ENCODE data around the gene ABCC8.

The ABCC8 gene

DNA sequence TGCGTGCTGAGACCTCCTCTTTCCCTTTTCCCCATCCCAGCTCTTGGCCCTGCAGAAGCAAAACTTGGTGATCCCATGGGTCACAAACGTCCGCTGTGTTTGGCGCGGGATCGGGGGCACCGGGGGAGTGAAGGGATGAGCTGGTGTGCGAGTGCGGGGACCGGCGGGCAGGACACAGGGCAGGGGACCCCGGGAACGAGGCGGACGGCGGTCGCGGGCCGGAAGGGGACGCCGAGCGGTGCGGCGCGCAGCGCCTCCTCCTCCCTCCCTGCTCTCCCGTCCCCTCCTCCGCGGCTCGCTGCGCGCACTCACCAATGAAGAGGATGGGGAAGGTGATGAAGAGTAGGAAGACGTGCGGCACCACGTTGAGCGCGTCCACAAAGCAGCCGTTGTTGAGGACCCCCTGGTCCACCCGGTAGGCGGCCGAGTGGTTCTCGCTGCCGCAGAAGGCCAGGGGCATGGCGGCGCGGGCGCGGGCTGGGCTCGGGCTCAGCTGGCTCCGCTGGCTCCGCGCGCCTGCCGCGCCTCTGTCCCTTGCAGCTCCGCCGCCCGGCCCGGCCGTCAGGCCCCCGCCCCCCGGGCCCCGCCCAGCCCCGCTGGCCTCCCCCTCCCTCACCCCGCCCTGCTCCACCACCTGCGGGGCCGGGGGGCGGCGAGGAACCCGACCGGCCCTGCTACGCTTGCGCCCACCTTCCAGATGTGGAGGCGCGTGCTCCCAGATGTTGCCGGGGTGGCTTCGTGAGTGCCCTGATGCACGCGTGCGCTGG is at the start of gene ABCC8:
ABCC8 (minus strand) TSS at position 529 of the 767 bp plus-strand sequence; CDS start at position 460, 69 bp downstream.
- no peak for DNase-seq (ENCODE audit: low read depth in 2 of 2)

DNA sequence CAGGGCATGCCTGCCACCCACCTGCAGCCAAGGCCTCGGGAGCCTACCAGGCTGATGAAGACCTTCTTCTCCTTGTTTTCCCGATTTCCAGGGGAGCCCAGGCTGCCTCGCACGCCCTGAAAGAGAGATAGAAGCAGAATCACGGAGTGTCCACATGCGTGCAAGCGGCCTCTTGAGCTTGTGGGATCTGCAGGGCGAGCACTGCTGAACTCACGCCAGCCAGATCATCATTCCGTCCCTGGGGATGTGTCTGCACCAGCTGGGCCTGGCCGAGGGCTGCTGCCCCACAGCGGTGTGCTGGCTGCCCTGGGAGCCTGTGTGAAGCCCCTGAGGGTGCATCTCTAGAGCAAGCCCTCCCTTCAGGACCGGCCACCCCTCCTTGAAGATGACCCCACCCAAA is 49.7 kb upstream of the ABCC8 start:
- no peak for DNase-seq (ENCODE audit: low read depth in 2 of 2)

DNA sequence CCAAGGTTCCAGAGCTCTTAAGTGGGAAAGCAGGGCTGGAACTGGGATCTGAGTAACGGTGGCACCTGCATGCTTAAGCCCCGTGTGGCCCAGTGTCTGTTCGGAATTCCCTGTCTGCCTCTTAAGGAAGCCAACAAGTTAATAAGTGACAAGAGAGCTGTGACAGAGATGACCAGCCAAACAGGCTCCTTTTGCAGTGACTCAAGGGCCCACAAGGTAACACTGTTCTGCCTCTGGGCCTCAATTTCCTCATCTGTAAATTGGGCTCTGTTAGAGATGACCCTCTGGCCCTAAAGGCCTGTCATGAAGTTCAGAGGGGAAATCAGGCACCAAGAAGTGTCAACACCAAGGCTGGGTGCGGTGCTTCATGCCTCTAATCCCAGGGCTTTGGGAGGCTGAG is 48.9 kb upstream of the ABCC8 start:
- DNase-seq (ENCODE audit: low read depth in 2 of 2), result no peak

DNA sequence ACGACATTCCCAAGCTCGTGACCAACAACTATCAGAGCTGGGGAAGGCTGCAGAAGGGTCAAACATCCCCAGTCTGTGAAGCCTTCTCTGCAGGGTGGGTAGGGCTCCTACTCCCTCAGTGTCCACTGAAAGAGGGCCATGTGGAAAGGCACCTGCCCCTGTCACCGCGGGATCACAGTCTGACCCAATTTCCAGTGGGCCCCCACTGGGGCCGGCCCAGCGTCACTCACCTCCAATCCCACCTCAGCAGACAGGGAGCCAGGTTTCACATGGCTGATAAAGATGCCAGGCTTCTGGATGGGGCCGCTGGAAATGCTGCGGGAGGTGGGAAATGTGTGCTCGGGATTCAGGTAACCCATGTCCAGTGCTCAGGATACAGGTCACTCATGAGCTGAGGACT is 47.6 kb upstream of the ABCC8 start:
- DNase-seq (ENCODE audit: low read depth in 2 of 2), result no peak

DNA sequence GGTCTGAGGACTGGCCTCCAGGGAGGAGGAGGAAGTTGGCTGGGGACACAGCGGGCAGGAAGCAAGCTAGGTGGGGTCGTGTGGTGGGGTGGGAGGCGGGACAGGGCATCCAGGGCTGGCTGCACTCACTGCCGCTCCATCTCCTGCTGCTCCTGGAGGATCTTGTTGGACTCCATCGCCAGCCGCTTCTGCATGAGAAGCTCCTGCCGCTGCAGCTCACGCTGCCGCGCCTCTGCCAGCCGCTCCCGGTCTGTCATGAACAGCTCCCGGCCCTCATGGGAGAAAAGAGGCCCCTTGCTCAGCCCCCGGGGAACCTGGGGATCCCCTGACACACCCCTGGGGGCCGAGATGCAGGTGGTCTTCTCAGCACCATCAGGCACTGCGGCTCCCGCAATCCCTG is 46.0 kb upstream of the ABCC8 start:
- no peak for DNase-seq (ENCODE audit: low read depth in 2 of 2)

DNA sequence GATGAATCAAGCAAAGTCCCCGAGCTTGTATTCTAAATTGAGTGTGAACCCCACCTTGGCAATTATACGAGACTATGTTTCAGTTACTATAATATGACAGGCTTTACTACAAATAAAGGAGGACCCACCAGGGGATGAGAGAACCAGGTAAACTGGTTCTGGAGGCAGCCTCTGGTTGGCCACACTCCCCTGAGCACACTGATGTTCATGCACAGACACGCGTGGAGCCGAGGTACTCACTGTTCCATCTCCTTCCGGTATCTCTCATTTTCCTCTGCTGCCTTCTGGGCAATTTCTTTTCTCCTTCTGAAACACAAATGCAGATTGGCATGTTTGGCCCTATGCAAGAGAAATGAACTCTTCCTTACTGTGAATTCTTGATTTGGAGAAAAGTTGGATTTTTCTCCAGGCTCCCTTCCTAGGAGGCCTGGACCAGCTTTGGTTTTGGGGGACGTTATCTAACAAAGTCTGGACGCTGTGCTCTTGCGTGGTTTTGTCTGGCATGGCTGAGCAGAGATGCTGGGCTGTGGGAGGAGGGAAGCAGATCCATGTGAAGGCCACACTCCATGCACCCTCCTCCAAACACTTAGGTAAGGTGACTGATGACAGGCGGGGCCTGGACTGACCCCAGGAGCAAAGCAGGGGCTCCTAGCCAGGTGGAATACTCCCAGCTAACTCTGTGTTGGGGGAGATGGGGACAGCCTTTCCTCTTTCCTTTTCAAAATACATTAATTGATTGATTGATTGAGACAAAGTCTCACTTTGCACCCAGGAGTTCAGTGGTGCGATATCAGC is 44.7 kb upstream of the ABCC8 start:
- DNase-seq (ENCODE audit: low read depth in 2 of 2), result no peak

DNA sequence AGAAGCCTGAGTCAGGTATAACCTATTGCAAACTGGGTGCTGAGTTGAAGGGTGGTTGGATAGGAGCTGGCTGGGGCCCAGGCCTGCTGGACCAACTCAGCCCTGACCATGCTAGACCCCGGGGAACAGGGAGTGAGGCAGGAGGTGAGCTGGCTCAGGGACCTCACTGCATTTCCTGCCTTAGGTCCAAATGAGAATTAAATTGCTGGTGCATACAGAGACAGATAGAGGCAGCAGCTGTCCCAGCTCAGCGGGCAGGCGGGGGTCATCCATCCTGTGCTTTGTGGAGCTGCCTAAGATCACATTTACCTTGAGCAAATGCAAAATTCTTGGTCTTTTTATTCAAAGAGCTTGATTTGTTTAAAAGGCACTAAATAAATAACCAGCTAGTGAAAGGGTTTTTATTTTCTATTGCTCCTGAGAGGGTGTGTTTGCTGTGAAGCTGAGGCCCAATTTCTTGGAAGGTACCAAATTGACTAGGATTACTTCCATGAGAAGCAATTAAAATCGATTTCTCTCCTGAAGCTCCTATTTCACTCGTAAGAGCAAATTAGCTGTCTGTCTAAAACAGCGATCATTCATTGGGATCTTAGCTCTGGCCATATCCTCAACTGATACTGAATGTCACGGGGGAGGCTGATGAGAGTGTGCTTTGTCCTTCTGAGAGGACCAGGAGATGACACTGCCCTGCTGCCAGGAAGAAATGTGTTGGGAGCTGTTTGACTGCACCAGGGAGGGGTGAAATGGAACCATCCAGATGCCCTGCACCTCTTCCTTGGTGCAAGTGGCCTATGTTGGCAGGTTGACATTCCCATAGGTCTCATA is 42.6 kb upstream of the ABCC8 start:
- DNase-seq (ENCODE audit: low read depth in 2 of 2), result no peak

DNA sequence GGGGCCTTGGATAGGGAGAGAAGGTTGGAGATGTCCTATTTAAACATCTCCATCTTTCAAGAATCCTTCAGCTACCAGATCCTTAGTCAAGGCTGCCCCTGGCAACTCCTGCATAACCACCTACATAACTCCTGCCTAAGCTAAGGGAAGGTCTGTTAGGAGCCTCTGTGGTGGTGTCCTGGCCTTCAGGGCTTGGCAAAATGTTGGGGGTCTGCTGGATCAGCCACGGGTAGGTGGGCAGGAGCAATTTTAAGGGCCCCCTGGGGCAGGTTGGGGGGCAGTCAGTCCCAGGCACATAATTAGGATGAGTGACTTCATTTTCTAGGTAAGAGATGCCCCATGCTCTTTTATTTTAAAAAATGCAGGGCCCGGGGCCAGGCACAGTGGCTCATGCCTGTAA is 41.7 kb upstream of the ABCC8 start:
- DNase-seq (ENCODE audit: low read depth in 2 of 2), result no peak

DNA sequence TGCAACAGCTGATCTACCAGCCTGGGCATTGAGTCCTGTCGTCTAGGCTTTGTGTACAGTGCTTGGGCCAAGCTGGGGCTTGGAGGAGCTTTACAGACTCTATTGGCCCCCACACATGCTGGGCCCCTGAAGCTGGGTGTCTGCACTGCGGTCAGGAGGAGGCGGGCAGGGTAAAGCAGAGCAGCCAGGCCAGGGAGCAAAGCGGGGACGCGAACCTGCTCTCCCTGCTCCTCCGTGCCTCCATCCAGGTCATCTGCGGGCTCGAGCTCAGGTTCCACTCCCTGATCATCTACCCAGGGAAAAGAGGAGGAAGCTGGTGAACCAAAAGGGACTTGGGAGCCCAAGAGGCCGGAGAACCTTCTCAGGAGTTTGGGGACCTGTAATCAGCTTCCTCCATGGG is 40.5 kb upstream of the ABCC8 start:
- no peak for DNase-seq (ENCODE audit: low read depth in 2 of 2)

DNA sequence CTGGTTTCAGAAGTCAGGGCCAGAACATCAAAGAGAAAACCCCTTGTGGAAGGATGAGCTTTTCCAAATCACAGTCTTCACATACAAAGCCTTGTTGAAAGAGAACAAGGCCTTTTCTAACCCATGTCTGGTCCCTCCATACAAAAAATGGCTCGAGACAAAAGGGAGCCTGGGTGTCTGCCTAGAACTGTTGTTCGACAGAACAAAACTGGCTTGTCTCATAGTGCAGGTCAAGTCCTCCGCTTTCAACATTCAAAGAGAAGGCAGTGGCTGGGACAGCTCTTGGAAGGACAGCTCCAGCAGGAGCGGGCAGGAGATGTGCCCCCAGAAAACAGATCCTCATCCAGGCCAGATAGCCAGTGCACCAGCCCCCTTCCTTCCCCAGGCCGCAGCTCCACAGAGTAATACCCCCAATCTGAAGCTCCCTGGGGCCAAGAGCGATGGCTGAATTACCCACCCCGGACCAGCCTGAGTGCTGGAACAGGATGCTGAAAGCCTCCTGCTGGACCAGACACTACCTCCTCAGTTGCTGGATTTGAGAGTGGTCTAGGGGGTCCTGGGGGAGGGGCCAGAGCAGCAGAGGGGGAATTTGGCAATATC is 40.0 kb upstream of the ABCC8 start:
- no peak for DNase-seq (ENCODE audit: low read depth in 2 of 2)

DNA sequence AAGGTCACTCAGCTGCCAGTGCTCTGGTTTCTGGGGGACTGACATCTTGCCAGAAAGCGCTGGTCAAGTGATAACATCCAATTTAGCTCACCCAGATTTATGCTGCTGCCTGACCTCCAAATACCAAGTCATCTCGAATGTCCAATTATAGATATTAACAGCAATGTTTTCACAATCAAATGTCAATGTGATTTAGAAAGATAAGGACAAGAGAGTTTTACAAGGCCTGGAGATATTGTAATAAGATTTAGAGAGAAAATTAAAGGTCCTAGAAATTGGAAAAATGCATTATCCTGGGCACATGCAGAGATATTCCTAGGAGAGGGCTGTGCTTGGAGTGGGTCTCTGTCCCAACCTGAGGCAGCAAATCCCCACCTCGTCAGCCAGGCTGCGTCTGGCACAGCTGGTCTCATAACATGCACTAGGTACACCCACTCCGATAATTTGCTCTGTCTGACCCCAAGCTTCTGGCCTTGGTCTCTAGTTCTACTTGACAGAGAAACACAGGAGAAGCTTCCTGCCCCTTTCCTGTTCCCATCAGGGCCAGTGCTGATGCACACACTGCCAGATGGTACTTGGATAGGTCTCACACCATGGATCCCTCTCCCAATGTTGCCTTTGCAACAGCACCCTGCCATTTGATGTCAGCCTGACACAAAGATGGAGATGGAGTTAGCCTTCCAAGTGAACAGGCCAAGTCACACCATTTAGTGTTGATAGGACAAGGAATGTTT is 39.0 kb upstream of the ABCC8 start:
- no peak for DNase-seq (ENCODE audit: low read depth in 2 of 2)

DNA sequence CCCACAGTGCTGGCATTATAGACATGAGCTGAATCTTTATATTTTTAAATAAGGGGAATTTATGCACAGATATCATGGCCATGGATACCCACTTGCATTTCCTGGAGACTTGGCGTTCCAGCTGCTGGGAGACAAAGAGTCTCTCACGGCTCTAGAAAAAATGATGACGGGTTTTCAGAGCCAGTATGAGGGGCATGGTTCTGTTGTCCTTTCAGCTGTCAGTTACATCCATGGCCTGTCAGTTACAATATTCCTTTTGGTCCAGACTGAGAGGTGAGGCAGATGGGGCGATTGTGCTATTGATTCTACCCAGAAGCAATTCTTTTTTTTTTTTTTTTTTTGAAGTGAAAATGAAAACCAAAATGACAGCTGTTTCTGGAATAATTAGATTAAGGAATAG is 37.8 kb upstream of the ABCC8 start:
- no peak for DNase-seq (ENCODE audit: low read depth in 2 of 2)

DNA sequence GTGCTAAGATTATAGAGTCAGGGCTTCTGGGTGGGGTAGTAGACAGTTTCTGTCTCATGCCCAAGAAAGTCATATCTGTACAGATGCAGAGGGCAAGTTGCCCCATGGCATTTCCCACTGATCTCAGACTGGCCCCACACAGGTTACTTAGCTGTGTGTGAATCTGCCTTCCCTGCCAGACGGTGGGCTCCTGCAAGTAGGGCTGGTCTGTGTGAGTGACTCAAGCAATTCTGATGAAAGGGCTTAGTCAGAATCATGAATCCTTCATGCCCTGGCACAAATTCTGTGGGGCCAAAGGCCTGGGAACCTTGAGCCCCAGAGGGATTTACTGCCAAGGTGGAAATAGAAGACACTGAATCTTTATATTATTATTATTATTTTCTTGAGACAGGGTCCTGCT is 37.2 kb upstream of the ABCC8 start:
- no peak for DNase-seq (ENCODE audit: low read depth in 2 of 2)

DNA sequence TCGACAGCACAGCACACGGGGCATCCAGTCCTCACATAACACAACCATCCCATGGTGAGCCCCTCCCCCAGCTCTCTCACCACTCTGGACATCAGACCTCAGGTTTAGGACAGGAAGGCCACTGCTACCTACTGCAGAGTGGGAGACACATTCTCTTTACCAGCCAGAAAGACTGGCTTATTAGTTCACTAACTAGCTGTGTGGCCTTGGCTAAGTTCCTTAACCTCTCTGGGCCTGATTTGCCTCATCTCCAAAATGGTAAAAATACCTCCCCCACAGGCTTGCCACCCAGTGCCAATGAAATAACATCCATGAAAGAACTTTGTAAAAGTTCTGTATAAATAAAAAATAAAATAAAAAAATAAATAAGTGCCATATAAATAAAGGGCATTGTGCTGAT is 35.5 kb upstream of the ABCC8 start:
- DNase-seq (ENCODE audit: low read depth in 2 of 2), result no peak

DNA sequence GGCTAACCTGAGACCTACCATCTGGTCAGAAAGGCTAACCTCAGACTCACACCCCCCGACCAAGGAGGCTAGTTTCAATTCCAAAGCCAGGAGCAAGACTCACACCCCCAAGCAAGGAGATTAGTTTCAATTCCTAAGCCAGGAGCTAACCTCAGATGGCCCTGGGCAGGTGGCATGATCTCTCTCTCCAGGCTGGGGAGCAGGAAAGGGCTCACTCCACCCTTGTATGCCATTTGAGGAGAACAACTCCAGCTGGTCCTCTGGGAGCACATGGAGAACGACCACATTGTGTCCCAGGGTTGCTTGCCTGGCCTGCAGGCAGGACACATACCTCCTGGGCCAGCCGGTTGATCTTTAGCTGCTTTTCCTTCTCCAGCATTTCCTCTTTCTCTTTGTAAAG is 34.9 kb upstream of the ABCC8 start:
- no peak for DNase-seq (ENCODE audit: low read depth in 2 of 2)

DNA sequence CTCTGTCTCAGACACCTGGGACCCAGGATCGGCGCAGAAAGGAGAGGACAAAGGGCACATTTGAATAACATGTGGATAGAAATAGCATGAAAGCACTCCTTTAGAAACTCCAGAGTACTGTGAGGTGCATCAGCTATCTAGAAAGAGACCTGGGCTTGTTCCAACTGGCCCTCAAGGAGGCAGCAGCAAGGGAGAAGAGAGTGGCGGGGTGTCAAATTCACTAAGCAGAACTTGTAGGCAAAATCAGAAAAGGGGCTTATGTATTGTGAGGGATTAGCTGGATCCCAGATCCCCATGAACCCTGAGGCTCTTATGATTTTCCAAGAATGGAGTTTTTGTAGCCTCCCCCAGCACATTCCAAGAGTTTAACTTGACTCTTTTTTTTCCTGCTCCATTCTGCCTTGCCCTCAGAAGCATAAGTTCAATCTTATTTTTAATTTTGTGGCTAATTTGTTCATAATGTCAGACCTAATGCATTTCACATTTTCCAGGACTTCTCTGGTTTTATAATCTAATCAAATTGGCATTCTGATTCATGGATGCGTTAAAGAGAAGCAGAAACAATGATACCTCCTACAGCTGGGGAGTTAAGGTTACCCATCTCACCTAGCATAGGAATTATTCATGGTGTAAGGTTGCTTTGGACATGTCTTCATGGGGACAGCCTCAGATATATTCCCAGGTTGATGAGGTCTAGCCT is 34.0 kb upstream of the ABCC8 start:
- DNase-seq (ENCODE audit: low read depth in 2 of 2), result no peak

DNA sequence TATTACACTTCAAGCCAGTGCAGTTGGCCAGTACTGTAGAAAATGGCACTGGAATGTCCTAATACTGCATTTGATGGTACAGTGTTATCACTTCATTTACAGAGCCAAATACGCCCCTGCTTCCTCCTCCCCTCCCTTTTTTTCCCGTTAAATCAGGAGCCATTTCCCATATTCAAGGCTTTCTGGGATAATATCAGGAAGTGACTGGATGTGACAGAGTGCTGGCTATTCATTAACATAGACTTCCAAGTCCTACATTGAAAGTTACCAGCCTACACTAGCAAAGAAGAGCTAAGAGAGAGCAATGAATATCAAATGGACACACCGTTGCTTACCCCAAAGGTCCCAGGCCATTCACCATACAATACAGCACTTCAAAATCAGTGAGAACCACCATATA is 32.1 kb upstream of the ABCC8 start:
- DNase-seq (ENCODE audit: low read depth in 2 of 2), result no peak

DNA sequence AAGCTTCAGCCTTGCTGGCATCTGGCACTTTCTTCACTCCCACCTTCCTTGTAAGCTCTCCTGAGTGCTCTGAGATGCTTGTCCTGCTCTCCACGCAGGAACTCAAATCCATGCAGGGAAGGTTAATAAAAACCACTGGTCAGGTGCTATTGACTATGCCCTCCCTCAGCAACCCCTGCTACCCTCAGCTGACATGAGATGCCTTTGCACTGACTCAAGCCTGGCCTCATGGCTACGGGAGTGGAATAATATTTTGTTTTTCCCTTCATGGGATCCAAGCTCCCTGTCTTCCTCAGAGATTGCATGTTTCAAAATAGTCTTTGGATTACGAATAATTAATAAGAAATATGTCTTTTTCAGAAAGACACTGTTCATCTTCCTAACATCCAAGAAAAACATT is 31.7 kb upstream of the ABCC8 start:
- no peak for DNase-seq (ENCODE audit: low read depth in 2 of 2)

DNA sequence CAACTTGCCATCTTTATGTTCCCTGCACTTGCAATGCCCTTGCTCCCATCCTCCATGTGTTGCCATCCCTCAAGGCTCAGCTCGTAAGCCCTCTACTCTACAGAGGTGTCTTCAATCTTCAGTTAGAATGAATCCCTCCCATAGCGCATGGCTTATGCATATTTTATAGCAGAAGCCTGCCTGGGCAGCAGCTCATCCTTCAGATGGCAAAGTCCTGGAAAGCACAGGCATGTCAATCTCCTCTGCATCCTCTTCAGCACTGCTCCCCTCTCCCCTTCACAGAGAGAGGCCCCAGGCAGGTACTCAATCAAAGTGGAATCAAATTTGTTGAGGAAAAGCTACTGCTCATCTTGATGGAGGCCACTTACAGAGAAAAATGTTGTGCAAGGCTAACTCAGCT is 31.1 kb upstream of the ABCC8 start:
- no peak for DNase-seq (ENCODE audit: low read depth in 2 of 2)

DNA sequence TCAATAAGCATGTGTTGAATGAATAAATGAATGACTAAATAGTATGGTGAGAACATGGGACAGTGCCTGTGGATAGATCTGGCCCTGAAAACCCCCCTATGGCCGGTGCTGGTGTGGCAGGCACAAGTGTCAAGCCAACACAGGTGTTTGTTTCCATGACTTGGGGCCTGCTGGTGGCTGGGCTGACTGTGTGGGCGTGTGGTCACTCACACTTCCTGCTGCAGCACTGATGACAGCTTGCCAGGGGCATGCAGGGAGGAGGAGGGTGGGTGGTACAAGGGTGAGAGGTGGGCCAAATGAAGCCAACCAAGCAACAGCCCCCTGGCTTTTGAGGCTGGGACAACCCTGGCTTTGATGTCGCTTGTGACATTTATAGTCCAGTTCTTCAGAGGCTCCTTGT is 30.3 kb upstream of the ABCC8 start:
- no peak for DNase-seq (ENCODE audit: low read depth in 2 of 2)

DNA sequence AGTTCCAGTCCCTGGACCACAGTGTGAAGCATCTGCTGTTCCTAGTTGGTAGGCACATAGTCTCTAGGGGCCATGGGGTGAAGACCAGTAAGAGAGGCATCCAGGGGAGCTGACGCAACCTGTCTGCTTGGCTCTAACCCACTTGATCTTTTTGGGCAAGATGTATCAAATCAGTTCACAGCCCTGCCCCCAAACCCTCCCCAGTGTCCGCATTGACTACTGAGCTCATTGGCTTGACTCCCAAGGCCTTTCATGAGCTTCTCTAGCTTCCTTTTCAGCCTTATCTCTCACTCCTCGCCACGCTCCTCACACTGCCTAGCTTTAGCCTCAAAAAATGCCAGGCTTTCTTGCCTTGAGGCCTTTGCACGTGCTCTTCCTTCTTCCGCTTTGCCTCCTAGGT is 29.7 kb upstream of the ABCC8 start:
- DNase-seq (ENCODE audit: low read depth in 2 of 2), result no peak

Measured in stimulated activated CD4-positive, alpha-beta T cell treated with anti-CD3 and anti-CD28 coated beads, Interleukin-15, amount 100 ng/mL, for 48 hours (primary cell).